ENCODE data around the gene PARP6.

Gene PARP6

DNA sequence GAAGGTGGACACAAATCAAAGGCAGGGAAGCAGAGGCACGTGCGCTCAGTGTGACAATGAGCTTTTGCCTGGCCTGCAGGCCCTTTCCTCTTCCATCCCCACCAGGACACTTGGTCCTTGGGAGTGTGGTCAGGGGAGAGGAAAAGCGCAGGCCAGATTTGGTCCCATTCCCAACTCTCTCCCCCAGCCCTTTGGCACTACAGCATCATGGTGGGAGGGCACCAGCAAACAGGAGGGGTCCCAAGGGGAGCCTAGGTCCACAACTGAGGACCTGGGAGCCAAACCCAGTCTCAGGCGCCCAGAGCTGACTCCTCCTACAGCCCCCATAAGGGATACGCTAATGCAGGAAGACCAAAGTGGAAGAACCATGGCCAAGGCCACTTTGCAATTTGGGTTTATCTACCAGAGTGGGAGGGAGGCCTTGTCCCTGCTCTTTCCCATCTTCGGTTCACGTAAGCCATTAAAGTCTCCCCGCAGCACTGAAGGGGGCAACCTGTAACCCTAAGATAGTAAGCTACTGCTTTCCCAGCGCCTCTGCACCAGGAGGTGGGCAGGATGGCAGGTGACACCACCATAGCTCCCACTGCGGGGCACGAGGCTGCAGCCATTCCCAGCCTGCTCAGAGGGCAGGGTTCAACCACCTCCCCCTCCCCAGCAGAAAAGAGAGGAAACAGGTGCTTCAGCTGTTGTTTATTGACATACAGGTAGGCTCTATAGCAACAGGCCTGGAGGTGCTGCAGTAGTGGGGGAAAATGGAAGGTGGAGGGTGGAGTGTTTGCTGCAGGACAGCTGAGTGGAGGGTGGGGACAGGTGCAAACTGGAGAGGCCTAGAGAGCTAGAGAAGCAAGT, 73.8 kb downstream of the PARP6 start:
- DNase-seq, result no peak

DNA sequence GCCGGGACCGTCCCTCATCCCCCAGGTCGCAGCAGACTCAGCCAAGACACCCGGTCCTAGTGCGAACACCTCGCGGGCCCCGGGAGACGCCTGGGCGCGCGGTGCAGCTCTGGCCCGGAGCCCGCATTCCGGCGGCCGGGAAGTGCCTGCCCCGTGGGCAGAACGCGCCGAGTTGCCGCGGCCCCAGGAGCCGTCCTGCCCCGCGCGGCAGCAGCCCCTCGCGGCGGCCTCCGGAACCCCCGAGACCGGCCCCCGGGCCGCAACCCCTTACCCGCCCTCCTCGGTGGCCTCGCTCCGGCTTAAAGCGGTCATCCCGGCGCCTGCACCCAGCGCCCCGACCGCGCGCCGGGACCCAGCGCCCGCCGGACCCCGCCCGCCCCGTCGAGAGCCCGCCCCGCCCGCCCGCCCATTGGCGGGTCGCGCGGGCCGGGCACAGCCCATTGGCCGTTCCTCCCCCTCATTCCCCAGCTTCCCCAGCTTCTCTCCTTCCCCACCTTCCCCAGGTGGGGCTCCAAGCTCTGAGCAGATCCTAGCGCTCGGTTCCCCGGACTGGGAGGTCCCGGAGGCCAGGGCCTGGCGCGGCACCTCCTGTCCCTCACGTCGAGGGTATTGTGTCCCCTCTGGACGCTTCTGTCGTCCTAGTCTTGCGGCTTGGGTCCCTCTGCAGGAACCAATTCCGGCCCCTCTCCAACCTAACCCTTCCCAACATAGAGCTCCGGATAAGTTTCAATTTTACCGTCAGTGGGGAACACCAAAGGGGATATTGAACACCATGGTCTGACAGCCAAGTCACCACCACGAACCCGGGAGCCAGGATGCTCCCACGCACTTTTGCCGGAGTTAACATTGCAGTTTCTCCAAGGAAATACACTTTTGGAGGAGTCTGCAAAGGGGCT, 74.6 kb downstream of the PARP6 start, which contains the start of gene GRAMD2A:
Gene GRAMD2A, minus strand, starts transcription at position 328 of the 896 bp plus-strand sequence.
- DNase-seq, result no peak

DNA sequence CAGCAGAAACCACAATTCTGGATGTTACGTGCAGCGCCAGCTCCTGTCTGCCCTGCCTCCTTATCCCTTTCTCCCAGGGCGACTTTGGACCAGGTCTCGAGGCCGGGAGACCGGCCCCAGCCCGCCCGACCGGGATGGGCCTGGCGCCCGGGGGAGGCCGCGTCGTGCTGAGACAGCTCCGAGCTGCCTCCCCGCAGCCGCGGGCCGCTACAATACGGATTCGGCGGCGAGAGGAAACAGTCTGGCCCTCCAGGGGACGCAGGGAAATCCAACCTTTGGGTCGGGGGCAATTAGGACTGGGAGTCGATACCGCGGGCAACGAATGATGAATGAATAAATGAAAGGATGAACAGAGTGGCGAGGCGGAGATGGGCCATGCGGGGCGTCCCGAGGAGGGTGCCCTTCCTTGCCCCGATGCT, 75.3 kb downstream of the PARP6 start:
- no peak for DNase-seq

- DNase-seq, result no peak
Observed at GRCh38 chr15:72196409-72197040, 75.8 kb downstream of the PARP6 start.

GRCh38 chr15:72195101-72195511, 77.2 kb downstream of the PARP6 start:
- DNase-seq, result no peak

DNA sequence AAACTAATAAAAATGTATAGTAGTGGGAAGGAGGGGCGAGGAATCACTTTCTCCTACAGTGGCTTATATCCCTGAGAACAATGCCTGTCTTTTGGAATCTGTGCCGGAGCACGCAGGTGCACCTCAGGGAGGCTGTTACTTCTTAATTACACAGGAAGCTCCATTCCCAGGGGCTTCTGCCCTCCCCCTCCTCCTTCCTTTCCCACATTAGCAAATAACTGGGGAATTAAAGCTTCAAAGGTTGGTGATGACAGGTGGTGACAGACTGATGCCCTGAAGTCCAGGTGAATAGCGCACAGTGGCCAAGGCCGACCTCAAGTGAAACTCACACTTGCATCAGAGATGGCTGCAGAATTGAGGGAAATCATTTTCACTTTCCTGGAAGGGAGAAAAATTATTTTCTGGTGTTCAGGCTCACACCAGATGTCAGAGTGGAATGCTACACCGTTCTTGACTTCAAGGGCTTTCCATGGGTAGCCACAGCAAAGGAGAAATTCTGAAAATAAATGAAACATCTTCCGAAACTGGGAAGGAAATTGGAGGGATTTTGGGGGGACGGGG, 78.4 kb downstream of the PARP6 start:
- no peak for DNase-seq

- no peak for DNase-seq
Observed at GRCh38 chr15:72192416-72192815, 79.9 kb downstream of the PARP6 start.

All from DMS 273 treated with DMSO at 0.1 percent for 48 hours (cell line).